Glutamatergic neuron (in vitro differentiated cells): ENCODE results near the gene C22orf39. TPM values are rescaled to one million over a fixed set of nuclear protein-coding genes. Genes with fewer than 3 reads are reported as not detected.
"Not testable (repeated sequence)": the region's sequence is repeated elsewhere in the genome, so short reads cannot be mapped to it uniquely, and the experiment has no call there.

Source experiments
- DNase-seq: peaks from one replicate; pipeline ENCODE4 v3.0.0; 2022
- H3K27ac Mint-ChIP-seq: one replicate; pipeline ENCODE4 v1.8.0; 2020; ENCODE audit warnings: mild to moderate bottlenecking, mixed read lengths, inconsistent platforms; ENCODE audit not compliant: unreplicated experiment
- H3K27me3 Mint-ChIP-seq: one replicate; pipeline ENCODE4 v1.8.0; 2020; ENCODE audit warnings: mild to moderate bottlenecking, moderate library complexity, mixed read lengths, inconsistent platforms; ENCODE audit not compliant: unreplicated experiment
- H3K36me3 Mint-ChIP-seq: one replicate; pipeline ENCODE4 v1.8.0; 2020; ENCODE audit warnings: mild to moderate bottlenecking, mixed read lengths, inconsistent platforms; ENCODE audit not compliant: unreplicated experiment
- H3K4me1 Mint-ChIP-seq: one replicate; pipeline ENCODE4 v1.8.0; 2020; ENCODE audit warnings: mild to moderate bottlenecking, low read depth, mixed read lengths, inconsistent platforms; ENCODE audit not compliant: unreplicated experiment
- H3K4me3 Mint-ChIP-seq: one replicate; pipeline ENCODE4 v1.8.0; 2020; ENCODE audit warnings: mild to moderate bottlenecking, mixed read lengths, inconsistent platforms; ENCODE audit not compliant: unreplicated experiment
- H3K9me3 Mint-ChIP-seq: one replicate; pipeline ENCODE4 v1.8.0; 2020; ENCODE audit warnings: mild to moderate bottlenecking, moderate library complexity, mixed read lengths, inconsistent platforms; ENCODE audit not compliant: unreplicated experiment
- CTCF ChIP-seq: fragments of 200-600 bp; sonication (generic); IDR thresholded peaks from one replicate; pipeline ENCODE4 v1.5.0; 2021; ENCODE audit not compliant: partially characterized antibody, unreplicated experiment
- total RNA-seq: library from RNA; stranded (reverse); fragmentation: NEBNext Ultra II Directional; extraction: Animal tissue kit (Norgen Biotek cat#: 25700); gene quantifications from one replicate; pipeline ENCODE4 v1.2.1, GENCODE V29; 2021; ENCODE audit not compliant: unreplicated experiment

The C22orf39 gene
- total RNA-seq, 1 donor from 2014 or later = 47.7 TPM

- H3K4me3 Mint-ChIP-seq = no peak overlapping the region
- DNase-seq = no peak
- no peak overlapping the region for H3K27ac Mint-ChIP-seq
Observed at GRCh38 chr22:19443544-19444211, 3.8 kb downstream of the C22orf39 start.

GRCh38 chr22:19442166-19442565, 5.3 kb downstream of the C22orf39 start:
- Mint-ChIP-seq H3K9me3 (peaks cover 2% of the 10 kb centered on the region), H3K27ac (no peak overlapping the region), H3K4me1 (peaks cover 20% of the 10 kb centered on the region), H3K36me3 (peaks cover 4% of the 10 kb centered on the region), H3K27me3 (peaks cover 3% of the 10 kb centered on the region), H3K4me3 (peak overlapping the region; percentile 50)
- TF ChIP-seq CTCF = no peak
- no peak for DNase-seq

More at GRCh38 chr22:19443544-19444211, 3.8 kb downstream of the C22orf39 start:
- Mint-ChIP-seq H3K27me3 (peaks cover 7% of the 10 kb centered on the region), H3K36me3 (peaks cover 4% of the 10 kb centered on the region), H3K9me3 (peaks cover 8% of the 10 kb centered on the region), H3K4me1 (peaks cover 24% of the 10 kb centered on the region)
- no peak for TF ChIP-seq CTCF

DNA sequence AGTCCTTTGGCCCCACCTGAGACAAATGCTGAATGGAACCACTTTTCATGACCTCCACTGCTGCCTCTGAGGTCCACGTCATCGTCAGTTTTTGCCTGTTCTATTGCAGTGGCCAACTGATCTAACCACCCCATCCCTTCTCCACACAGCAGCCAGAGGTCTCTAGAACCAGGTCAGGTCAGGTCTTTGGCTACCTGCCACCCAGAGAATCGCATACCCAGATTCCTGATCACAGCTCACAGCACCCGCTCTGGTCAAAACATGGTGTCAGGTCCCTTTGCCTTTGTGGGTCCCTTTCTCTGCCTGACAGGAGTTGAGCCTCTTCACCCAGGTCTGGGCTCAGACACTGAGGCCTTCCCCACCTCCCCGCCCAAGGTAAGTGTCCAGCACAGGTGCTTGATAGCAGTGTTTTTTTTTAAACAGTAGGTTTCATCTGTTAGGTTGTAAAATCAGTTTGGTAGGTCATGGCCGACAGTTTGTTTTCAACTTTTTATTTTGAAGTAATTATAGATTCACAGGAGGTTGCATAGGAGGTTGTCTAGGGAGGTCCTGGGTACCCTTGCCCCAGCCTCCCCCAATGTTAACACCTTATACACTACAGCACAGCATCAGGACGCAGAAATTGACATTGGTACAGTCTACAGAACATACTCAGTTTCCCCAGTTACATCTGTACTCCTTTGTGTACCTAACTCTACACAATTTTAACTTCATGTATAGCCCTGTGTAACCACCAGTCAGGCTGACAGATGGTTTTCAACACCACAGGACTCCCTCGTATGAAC, 6.9 kb downstream of the C22orf39 start:
- H3K36me3 Mint-ChIP-seq = peaks cover 4% of the 10 kb centered on the region
- no peaks in the 10 kb centered on the region for H3K27me3 Mint-ChIP-seq
- H3K27ac Mint-ChIP-seq = no peak overlapping the region
- peaks cover 11% of the 10 kb centered on the region for H3K4me1 Mint-ChIP-seq
- H3K9me3 Mint-ChIP-seq = no peaks in the 10 kb centered on the region
- TF ChIP-seq CTCF = no peak
- peak overlapping the region; percentile 15 for H3K4me3 Mint-ChIP-seq
- no peak for DNase-seq

GRCh38 chr22:19438298-19438697, 9.2 kb downstream of the C22orf39 start:
- no peaks in the 10 kb centered on the region for H3K36me3 Mint-ChIP-seq
- H3K9me3 Mint-ChIP-seq = peaks cover 4% of the 10 kb centered on the region
- H3K4me1 Mint-ChIP-seq = peaks cover 15% of the 10 kb centered on the region
- no peak for DNase-seq
- H3K27me3 Mint-ChIP-seq = no peaks in the 10 kb centered on the region
- no peak for TF ChIP-seq CTCF
- H3K27ac Mint-ChIP-seq = no peak overlapping the region
- H3K4me3 Mint-ChIP-seq = no peak overlapping the region

DNA sequence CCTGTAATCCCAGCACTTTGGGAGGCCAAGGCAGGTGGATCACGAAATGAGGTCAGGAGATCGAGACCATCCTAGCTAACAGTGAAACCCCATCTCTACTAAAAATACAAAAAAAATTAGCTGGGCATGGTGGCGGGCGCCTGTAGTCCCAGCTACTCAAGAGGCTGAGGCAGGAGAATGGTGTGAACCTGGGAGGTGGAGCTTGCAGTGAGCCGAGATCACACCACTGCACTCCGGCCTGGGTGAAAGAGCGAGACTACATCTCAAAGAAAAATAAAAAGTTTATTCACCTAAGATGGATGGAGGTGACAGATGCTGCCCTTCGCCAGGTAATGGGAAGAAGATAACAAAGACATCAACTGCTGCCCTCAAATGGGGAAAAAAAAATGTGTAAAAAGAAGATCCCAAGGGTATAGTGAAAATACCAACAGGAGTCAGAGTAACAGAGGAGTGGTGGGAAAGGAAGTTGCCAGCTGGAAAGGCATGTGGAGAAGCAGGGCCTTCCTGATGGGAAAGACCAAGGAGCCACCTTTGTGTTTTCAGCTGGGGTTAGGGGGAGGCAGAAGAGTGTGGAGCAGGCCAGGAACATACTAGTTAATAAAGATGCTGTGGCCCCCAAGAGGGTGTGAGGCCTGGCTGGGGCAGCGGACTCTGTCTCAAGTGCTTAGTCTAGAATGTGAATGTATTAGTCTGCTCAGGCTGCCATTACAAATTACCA, 10.9 kb downstream of the C22orf39 start:
- H3K36me3 Mint-ChIP-seq, H3K27me3 Mint-ChIP-seq, H3K9me3 Mint-ChIP-seq, DNase-seq, H3K4me3 Mint-ChIP-seq: not testable (repeated sequence)
- H3K4me1 Mint-ChIP-seq = peaks cover 14% of the 10 kb centered on the region
- peak overlapping the region; percentile 19 for H3K27ac Mint-ChIP-seq
